22Rv1 (cell line): ENCODE measurements around the gene TLR9.

Experiments
- ZFX ChIP-seq: fragments of 450-650 bp; IDR thresholded peaks from 2 replicates; pipeline ENCODE4 v1.6.1; 2017; ENCODE audit warnings: antibody characterized with exemption, borderline replicate concordance
- TF ChIP-seq, protein P1 (sequence below): fragments of 450-650 bp; IDR thresholded peaks from 2 replicates; pipeline ENCODE4 v1.5.1; 2017; ENCODE audit warnings: mild to moderate bottlenecking

DNA sequence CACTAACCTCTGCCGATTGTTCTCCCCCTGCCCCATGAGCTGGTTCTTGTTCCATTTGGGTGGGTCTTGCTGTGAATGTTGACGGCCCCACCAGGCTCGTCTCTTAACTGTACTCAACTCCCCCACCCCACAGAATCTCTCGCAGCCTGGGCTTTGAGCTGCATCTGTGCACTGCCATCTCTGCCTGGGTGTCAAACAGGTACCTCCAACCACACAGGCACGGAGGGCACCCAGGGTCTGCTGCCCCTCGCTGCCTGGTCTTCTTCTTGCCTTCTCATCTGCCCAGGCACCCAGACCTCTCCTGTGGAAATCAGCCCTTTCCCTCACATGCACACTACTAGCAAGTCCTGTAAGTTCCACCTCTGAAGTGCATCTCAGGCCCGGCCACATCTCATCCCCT is 10.1 kb downstream of the TLR9 start:
- TF ChIP-seq, protein P1, sequence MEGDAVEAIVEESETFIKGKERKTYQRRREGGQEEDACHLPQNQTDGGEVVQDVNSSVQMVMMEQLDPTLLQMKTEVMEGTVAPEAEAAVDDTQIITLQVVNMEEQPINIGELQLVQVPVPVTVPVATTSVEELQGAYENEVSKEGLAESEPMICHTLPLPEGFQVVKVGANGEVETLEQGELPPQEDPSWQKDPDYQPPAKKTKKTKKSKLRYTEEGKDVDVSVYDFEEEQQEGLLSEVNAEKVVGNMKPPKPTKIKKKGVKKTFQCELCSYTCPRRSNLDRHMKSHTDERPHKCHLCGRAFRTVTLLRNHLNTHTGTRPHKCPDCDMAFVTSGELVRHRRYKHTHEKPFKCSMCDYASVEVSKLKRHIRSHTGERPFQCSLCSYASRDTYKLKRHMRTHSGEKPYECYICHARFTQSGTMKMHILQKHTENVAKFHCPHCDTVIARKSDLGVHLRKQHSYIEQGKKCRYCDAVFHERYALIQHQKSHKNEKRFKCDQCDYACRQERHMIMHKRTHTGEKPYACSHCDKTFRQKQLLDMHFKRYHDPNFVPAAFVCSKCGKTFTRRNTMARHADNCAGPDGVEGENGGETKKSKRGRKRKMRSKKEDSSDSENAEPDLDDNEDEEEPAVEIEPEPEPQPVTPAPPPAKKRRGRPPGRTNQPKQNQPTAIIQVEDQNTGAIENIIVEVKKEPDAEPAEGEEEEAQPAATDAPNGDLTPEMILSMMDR: no peak
- no peak for TF ChIP-seq ZFX
